GM19023 (cell line): ENCODE measurements around the gene EMC7.
A peak's percentile ranks its signal among the peaks of the same experiment; 100 is the strongest.

ENCODE experiments used
- ATAC-seq: cut with Tn5 transposase; IDR thresholded peaks from one replicate; pipeline ENCODE4 v1.9.1; 2021; ENCODE audit warnings: mild to moderate bottlenecking, moderate library complexity; ENCODE audit not compliant: unreplicated experiment

Gene EMC7

GRCh38 chr15:34039790-34040113 lies 61.9 kb downstream of the EMC7 start:
- peak; percentile 3 for ATAC-seq

GRCh38 chr15:34038871-34039789 lies 62.5 kb downstream of the EMC7 start, which contains the start of gene AVEN:
TSS of gene AVEN (minus strand) at chr15:34039204. CDS start at chr15:34039046, 158 bp downstream.
- peak; percentile 60 for ATAC-seq

DNA sequence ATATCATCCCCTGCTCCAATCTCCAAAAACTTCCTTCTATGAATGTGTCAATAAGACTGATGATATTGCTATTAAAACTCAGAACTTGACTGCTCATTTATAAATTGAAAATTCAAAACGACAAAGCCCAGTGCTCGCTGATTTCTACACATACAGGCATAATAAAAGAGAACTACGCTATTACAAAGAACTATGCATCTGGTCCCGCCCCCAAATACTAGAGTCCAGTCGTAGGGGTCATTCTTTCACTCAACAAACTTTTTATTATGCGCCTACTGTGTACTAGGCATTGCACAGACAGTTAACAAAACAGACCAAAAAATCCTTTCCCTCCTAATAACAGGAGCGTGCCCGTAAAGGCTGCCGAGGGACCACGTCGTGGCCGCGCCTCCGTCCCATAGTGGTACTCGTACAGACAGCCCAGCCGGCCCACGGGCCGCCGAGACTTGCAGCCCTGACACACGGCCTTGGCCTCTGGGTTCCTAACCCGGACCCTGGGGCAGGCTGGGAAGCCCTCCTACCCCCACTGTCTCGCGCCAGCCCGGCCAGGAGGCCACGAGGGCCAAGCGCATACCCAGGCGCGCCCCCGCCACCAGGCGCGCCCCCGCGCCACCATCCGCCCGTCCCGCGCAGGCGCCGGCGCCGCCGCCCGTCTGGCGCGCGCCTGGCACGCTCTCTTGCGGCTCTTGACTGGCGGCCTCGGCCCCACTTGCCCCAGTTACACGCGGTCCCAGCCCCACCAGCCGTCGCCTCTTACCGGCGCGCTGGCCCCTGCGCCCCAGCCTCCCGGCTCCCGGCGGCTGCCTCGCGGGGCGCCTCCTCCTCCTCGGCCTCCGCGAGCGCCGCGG lies 63.4 kb downstream of the EMC7 start:
- peak; percentile 74 for ATAC-seq
